GM18868 (cell line): Measurements from ENCODE around the gene TENT4A.
"Not testable (repeated sequence)": the region's sequence is repeated elsewhere in the genome, so short reads cannot be mapped to it uniquely, and the experiment has no call there.

Experiments
- ATAC-seq: cut with Tn5 transposase; IDR thresholded peaks from one replicate; pipeline ENCODE4 v1.9.1; 2021; ENCODE audit warnings: mild to moderate bottlenecking, moderate library complexity; ENCODE audit not compliant: unreplicated experiment

Gene TENT4A

DNA sequence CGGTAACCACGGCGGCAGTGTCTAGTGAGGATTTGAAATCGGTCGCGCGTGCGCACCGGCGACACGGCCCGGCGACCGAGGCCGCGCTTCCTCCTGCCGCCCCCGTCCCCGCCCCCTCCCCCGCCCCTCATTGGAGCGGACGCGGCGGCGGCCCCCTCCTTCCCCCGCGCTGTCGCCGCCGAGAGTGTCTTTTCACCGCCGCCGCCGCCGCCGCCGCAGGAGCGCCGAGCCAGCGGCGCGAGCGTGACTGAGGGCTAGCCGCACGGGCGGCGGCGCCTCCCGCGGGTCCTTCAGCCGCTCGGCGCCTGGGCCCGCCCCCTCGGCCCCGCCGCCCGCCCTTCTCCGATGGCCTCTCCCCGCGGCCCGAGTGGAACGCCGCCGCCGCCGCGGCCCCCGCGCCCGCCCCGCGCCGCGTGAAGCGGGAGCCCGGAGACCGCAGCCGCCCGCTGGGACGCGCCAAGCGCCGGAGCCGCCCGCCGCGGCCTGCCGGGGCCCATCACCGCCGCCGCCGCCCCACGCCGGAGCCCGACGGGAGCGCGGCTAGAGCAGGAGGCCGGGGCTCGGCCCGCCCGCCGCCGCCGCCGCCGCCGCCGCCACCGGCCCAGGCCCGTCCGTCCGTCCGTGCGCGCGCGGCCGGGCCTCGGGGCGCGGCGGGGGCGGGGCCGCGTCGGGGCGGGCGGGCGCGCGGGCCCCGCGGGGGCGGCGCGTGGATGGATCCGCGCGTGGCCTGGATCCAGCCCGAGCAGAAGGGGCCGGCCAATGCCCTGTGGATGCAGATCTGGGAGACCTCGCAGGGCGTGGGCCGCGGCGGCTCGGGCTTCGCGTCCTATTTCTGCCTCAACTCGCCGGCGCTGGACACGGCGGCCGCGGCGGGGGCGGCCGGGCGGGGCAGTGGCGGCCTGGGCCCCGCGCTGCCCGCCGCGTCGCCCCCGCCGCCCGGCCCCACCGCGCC lies at the start of gene TENT4A:
TSS of gene TENT4A (plus strand) at position 159 of the 952 bp plus-strand sequence. CDS start at position 711, 552 bp downstream.
- ATAC-seq, result no peak

DNA sequence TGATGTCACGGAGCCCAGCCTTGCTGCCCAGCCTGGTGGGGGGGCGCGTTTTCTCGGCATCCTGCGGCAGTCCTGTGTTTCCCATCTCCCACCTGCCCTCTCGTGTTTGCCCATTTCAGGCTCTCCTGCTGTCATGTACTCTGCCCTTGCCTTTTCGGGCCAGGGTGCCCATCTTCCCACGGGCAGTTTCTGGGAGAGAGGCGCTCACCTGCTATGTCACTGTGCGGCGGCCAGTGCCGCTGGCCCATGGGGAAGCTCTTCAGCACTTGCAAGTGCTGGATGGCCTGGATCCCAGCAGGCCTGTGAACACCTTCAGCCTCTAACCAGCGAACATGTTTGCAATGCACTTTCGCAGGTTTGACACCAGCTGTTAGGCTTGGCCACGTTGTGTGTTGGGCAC lies 46.5 kb upstream of the TENT4A start:
- no peak for ATAC-seq

DNA sequence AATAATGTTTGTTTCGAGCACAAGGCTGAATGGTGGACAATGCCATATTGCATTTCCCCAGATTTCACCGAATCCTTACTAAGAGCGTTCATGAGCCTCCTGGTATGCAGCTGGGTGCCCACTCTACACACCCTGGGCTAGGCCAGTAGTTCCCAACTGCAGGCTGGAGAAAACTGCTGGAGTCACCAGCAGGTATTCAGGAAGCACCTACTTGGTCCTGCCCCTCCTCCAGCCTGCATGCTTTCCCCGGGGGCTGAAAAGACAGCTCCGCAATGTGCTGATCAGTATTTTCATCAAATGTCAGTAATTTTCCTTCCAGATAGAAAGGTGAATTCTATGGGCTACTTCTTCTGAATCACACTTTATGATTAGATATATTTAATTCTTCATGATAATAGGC lies 45.6 kb upstream of the TENT4A start:
- ATAC-seq, result no peak

DNA sequence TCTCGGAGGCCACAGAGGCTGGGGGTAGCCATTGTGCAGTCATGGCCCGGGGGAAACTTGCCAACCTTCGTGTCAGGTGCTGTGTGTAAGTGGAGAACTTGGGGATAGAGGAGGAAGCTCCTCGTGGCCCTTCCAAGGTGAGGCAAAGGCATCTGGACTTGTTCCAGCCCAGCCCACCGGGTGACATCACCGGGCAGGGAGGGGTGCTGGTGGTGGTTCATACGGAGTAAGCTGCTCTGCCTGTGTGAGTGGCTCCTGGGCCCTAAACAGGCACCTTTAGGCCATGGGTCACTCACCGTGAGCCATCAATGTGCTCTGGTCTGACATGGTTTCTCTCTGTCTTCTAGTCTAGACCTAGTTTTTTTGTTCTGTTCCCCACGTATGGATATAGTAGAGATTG lies 44.5 kb upstream of the TENT4A start:
- ATAC-seq, result not testable (repeated sequence)

DNA sequence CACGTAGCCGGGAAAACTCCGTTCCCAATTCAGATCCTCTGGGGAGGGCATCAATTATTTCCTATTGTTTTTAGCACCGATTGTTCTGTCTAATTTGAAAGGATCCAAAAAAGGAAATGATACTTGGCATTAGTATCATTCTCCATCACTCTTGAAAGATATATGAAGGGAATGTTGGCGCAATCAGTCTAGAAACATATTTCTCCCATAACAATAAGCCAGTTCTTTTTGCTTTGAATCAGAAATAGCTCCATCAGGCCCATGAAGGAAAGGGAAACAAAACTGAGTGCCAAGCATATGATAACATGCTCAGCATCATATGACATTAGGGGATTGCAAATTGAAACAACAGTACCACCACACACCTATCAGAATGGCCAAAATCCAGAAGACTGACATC lies 40.2 kb upstream of the TENT4A start:
- ATAC-seq, result no peak

DNA sequence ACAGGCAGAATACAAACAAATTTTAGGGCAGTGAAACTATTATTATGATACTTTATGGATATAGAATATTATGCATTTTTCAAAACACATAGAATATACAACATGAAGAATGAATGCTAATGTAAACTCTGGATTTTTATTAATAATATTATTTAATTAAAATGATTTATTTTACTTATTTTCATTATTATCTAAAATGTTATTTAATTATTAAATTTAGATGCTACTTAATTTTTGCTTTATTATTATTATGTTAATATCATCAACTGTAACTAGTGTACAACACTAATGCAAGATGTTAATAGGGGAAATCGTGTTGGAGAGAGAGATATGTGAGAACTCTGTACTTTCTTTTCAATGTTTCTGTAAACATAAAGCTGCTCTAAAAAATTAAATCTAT lies 39.3 kb upstream of the TENT4A start:
- no peak for ATAC-seq

DNA sequence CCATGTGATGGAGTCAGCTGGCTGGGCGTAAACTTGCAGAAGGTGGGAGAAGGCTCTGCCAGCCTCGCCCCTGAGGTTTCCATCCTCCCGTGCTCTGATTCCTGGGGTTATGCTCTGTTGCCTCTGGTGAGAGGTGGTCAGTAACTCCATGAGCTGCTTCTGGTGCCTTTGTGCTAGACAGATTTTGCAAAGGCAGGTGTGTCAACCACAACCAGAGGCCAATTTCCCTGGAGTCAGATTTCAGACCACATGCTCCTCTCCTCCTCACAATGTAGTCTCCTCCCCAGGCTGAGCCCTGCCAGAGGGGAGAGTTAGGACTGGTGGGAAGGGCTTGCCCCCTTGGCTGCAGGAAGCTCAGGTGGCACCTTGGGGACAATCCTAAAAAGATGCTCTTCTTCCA lies 38.8 kb upstream of the TENT4A start:
- no peak for ATAC-seq

DNA sequence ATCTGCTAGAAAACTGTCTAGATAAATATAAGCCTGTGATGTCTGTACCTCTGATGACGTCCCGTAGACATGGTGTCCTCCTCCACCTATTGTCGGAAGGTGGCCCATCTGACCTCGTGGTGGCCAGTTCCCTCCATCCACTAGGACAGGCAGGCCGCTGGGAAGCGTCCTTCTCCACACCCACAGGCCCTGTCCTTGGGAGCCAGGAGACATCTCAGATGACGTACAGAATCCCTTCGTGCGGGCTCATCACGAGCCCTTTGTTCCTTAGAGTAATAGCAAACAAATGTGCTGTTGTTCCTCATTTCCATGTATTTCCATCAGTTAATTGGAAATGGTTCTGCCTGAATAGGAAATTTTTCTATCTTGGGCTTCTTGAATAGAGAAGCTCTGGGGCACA lies 38.3 kb upstream of the TENT4A start:
- ATAC-seq, result no peak

DNA sequence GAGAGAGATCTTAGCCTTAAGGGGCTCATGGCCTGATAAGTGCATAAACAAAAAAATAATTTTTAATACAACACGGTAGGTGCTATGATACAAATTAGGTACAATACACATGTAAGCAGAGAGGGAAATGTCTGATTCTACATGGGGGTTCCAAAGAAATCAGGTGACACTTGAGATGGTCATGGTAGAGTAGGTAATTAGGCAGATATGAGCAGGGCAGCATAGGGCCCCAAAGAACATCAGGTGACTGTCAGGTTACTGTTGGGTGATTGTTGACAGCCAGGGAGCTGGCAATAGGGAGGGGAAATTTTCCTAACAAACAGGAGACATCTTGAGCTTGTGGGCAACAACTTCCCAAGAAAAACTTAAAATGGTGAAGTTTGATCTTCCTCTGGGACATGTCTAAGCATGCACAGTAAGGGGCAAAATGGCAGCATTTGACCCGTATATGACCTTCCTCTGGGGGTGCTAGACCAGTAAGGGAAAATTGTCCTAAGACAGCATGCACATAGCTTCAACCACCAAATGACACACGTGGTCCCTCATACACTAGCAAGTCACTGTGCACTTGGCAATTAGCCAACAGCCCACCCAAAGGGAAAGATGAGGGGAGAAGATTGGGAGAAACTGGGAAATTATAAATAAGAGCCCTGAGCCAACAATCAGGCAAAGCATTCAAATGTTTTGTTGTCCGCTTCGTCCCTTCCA lies 37.3 kb upstream of the TENT4A start:
- no peak for ATAC-seq

DNA sequence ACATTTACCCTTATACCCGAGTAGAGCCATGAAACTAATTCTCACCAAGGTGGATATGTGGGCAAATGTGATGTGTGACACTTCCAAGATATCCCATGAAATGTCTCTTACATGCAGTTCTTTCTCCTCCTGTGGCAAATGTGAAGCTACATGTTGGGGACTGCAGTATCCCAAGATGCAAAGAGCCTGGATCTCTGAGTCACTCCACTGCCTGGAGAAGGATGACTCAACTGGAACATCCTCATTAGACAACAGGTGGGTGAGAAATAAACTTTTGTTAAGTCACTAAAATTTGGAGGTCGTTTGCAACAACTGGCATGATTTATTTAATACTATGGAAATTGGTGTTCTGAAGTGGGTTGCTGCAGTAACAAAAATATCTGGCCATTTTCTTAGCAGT lies 36.5 kb upstream of the TENT4A start:
- no peak for ATAC-seq

DNA sequence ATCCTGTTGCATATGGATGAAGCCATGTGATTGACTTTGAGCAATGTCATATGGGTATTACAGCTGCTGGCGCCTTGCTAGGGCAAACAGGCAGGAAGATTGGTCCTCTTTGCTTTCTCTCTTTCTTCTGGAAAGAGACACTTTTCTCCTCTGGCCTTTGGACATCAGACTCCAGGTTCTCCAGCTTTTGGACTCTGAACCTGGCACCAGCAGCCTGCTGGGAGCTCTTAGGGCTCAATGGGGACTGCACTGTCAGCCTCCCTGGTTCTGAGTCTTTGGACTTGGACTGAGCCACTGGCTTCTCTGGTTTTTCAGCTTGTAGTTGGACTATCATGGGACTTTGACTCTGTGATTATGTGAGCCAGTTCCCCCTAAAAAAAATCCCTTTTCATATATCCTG lies 34.8 kb upstream of the TENT4A start:
- no peak for ATAC-seq

DNA sequence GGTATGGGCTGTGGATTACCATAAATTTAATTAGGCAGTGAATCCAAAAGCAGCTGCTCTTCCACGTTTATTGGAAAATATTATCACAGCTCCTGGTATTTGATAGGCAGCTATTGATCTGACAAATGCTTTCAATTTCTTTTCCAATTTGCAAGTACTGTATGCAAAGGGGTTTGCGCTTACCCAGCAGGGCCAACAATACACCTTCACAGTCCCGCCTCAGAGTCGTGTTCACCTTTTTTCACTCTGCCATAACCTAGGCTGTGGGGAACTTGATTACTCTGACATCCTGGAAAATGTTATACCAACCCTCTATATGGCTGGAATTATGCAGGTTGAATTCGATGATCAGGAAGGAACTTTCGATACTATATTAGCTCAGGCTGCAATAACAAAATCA lies 32.3 kb upstream of the TENT4A start:
- ATAC-seq, result no peak

DNA sequence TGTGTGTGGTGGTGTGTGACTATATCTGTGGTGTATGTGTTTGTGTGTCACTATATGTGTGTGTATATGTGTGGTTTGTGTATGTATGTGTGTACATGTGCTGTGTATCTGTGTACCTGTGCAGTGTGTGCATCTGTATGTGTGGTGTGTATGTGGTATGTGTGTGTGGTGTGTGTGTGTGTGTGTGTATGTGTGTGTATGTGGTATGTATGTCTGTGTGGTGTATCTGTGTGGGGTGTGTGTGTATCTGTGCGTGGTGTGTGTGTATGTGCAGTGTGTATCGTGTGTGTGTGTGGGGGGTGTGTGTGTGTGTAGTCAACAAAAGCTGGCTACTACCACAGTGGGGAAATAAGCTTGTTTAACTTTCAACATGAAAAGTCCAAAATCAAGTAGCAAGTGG lies 31.6 kb upstream of the TENT4A start:
- no peak for ATAC-seq

DNA sequence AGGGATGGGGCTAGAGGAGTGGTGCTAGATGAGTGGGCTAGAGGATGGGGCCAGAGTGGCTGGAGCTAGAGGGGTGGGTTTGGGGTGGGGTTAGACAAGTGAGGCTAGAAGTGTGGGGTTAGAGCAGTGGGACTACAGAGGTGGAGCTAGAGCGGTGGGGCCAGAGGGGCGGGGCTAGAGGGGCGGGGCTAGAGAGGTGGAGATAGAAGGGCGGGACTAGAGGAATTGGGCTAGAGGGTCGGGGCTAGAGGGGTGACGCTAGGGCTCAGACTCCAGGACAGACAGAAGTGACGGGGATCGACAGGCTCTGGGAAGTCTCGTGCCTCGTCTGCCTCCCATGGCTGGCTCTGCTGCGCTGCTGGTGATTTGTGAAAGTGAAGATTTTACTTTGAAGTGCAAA lies 31.0 kb upstream of the TENT4A start:
- no peak for ATAC-seq

DNA sequence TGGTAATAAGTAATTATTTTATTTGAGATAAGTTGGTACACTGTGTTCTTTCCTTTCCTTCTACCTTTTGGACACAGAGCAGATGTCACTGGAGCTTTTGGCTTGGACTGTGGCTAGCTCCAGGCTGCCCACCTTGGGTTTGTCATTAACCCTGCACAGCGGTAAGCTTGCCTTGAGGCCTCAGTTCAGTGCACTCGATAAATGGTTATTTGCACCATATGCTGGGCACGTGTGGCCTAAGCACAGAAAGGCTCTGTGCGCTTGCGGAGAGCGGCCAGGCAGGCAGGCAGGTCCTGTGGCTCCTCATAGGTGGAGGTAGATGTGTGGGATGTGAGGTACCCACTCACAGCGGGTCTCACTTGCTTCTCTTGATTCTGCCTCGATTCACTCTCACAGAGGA lies 30.0 kb upstream of the TENT4A start:
- no peak for ATAC-seq

DNA sequence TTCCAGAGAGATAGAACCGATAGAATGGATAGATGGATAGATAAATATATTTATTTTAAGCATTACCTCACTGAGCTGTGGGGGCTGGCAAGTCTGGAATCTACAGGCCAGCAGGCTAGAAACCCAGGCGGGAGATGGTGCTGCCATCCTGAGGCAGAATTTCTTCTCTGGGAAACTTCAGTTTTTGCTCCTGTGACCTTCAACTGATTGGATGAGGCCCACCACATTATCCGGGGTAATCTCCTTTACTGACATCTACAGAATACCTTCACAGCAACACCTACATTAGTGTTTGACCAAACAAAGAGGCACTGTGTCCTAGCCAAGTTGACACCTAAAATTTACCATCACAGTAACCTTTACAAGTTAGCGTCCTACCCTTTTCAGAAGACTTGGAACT lies 29.2 kb upstream of the TENT4A start:
- no peak for ATAC-seq

DNA sequence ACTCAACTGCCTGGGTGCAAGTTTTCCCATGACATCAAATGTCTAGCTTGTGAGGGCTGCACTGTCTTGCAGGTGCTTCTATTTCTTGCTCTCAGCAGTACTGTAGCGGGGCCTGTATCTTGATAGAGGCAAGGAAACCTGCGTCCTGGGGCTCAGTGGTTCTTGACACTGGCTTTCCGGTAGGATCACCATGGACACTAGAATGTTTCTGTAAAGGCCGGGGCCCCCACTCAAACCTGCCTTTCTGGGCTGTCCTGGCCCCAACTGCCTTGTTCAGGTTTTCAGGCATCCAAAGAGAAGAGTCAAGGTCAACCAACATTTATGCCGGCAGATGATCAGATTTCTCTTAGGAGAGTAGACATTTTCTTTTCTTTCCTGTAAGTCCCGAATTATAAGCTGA lies 26.7 kb upstream of the TENT4A start:
- no peak for ATAC-seq

DNA sequence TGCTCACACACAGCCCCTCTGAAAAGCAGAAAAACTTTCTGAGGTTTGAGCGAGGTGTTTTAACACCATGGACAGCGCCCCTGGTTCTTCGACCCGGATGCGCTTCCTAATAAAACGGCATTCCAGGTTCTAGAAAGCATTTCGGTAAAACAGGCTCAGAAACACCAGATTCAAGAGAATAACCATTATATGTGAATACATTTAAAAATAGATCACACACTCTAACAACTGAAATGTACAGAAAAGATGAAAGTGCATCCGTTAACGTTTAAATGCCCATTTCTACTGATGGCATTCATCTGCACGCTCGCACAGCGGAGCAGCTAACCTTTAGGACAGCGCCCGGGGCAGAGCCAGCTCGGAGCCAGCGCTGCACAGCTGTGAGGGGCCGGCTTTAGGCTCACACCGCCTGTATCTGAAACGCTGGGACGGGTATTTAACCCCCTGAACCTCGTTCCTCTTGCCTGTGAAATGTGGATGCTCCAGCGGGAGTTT lies 26.3 kb upstream of the TENT4A start:
- no peak for ATAC-seq

DNA sequence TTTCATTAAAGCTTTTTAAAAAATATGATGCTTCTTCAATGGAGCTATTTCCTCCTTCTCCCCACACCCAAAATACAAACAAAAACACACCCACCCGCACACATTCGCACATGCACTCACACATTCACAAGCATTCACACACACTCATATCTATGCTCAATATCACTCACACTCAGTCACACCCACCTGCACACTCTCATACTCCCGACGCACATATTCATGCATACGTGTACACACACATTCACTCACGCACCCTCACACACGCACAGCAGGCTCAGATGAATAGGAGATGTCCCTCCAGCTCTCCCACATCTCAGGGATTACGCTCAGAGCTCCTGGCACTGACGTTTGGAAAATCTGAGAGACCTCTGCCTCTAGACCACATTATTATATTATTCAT lies 25.7 kb upstream of the TENT4A start:
- no peak for ATAC-seq

DNA sequence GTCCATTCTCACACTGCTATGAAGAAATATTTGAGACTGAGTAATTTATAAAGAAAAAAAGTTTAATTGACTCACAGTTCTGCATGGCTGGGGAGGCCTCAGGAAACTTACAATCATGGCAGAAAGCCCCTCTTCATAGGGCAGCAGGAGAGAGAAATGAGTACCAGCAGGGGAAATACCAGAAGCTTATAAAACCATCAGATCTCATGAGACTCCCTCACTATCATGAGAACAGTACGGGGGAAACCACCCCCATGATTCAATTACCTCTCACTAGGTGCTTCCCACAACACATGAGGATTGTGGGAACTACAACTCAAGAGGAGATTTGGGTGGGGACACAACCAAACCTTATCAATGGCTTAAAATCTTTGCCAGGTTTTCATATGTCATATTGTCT lies 20.3 kb upstream of the TENT4A start:
- ATAC-seq, result no peak

DNA sequence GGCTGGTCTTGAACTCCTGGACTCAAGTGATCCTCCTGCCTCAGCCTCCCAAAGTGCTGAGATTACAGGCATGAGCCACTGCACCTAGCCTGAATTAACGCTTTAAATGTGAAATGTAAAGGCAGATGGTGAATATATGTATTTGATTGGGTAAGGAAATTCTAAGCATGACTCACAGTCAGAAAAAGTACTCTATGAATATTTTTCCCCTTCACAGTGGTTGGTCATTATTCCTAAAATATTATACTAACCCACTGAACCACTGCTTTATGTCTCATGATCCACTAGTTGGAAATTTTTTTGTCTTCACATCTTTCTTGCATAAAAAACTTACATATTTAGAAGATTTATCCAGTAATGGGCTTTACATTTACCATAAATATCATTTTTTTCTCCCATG lies 14.5 kb upstream of the TENT4A start:
- no peak for ATAC-seq

DNA sequence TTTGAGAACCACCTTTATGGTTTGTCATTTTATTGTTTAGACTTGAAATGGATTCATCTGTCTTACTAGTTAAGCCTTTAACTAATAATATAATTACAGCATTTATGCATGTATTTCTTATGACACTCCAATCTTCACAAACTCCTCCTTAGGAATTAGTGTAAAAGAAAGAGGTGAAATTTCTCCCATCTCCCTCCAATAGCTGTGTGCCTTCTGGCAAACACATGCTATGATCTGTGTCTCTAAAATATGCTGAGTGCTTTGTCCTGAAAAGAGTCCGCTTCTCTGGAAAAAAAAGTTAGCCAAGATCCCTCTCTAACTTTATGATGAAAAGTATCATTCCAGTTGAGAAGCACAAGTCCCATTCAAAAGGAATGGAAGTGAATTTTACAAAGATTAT lies 13.9 kb upstream of the TENT4A start:
- ATAC-seq, result no peak
